ENCODE results near the gene LGR4.

Gene LGR4

GRCh38 chr11:27423125-27423524 is 49.5 kb downstream of the LGR4 start:
- Histone ChIP-seq H3K4me3 (ENCODE audit: low read depth, low read length) (no peak overlapping the region), H3K36me3 (ENCODE audit: control insufficient read depth in 2 of 2, insufficient read depth in 1 of 2, low read length in 2 of 2) (no peaks in the 10 kb centered on the region), H3K27ac (ENCODE audit: extremely low read depth, low read depth, low read length) (no peak overlapping the region), H3K9me3 (ENCODE audit: control insufficient read depth, insufficient read depth, low read depth, low read length) (no peaks in the 10 kb centered on the region), H3K4me1 (ENCODE audit: control insufficient read depth, insufficient read depth, low read length) (peaks cover 14% of the 10 kb centered on the region)
- CTCF ChIA-PET, result interaction anchor here (0.6 kb wide), 1 partner anchor 210 kb away, joined by 3 read pairs; no protein-coding TSS in a partner anchor
- POLR2A ChIA-PET, result interaction anchor here (1.1 kb wide), 1 partner anchor 50 kb away, joined by 4 read pairs; the partner anchor contains the start of gene LGR4
- TF ChIP-seq KLF8 (tag by site-specific recombination; IDR thresholded peaks at IDR 0.05) (peak; percentile 42), ZNF692 (tag by site-specific recombination; IDR thresholded peaks at IDR 0.05) (0 out of 2 replicates have a peak, but pooled peaks have one; percentile 39), FEZF1 (tag by site-specific recombination; IDR thresholded peaks at IDR 0.05) (peak; percentile 60), ZNF610 (tag by site-specific recombination; IDR thresholded peaks at IDR 0.05; ENCODE audit: borderline replicate concordance) (no peak), ZNF394 (tag by site-specific recombination; IDR thresholded peaks at IDR 0.05; ENCODE audit: borderline replicate concordance) (no peak), ZNF518A (tag by site-specific recombination; conservative IDR thresholded peaks at IDR 0.05; ENCODE audit: low read depth) (0 out of 2 replicates have a peak, but pooled peaks have one; percentile 24), IKZF3 (tag by site-specific recombination; IDR thresholded peaks at IDR 0.05) (peak; percentile 56; the same call in 1 of the 2 replicates), ZNF354C (tag by site-specific recombination; IDR thresholded peaks at IDR 0.05; ENCODE audit: borderline replicate concordance, low read depth) (no peak), SP7 (tag by site-specific recombination; IDR thresholded peaks at IDR 0.05) (peak; percentile 40; the same call in 1 of the 2 replicates), ZNF629 (tag by site-specific recombination; IDR thresholded peaks at IDR 0.05) (peak; percentile 93), HIC1 (tag by site-specific recombination; IDR thresholded peaks at IDR 0.05) (0 out of 2 replicates have a peak, but pooled peaks have one; percentile 32), ZNF350 (tag by site-specific recombination; IDR thresholded peaks at IDR 0.05) (no peak), ATF2 (tag by site-specific recombination; IDR thresholded peaks at IDR 0.05; ENCODE audit: low read depth) (peak; percentile 95), ZNF639 (tag by site-specific recombination; IDR thresholded peaks at IDR 0.05) (peak; percentile 48; the same call in 1 of the 2 replicates), ZNF138 (tag by site-specific recombination; IDR thresholded peaks at IDR 0.05; ENCODE audit: borderline replicate concordance) (no peak), PRDM1 (tag by site-specific recombination; IDR thresholded peaks at IDR 0.05) (no peak), KLF16 (tag by site-specific recombination; IDR thresholded peaks at IDR 0.05) (0 out of 2 replicates have a peak, but pooled peaks have one; percentile 24), ZBTB48 (tag by site-specific recombination; IDR thresholded peaks at IDR 0.05) (0 out of 2 replicates have a peak, but pooled peaks have one; percentile 21), ZEB2 (tag by site-specific recombination; IDR thresholded peaks at IDR 0.05) (peak; percentile 89), ZNF561 (tag by site-specific recombination; IDR thresholded peaks at IDR 0.05; ENCODE audit: borderline replicate concordance) (0 out of 2 replicates have a peak, but pooled peaks have one; percentile 21), HOXD13 (CRISPR knock-in tag; IDR thresholded peaks at IDR 0.05; ENCODE audit: borderline replicate concordance) (no peak), ZNF157 (tag by site-specific recombination; IDR thresholded peaks at IDR 0.05) (no peak), ZFP69B (tag by site-specific recombination; IDR thresholded peaks at IDR 0.05) (0 out of 2 replicates have a peak, but pooled peaks have one; percentile 14), ZNF624 (tag by site-specific recombination; IDR thresholded peaks at IDR 0.05) (no peak)
- TF ChIP-seq, protein P1, sequence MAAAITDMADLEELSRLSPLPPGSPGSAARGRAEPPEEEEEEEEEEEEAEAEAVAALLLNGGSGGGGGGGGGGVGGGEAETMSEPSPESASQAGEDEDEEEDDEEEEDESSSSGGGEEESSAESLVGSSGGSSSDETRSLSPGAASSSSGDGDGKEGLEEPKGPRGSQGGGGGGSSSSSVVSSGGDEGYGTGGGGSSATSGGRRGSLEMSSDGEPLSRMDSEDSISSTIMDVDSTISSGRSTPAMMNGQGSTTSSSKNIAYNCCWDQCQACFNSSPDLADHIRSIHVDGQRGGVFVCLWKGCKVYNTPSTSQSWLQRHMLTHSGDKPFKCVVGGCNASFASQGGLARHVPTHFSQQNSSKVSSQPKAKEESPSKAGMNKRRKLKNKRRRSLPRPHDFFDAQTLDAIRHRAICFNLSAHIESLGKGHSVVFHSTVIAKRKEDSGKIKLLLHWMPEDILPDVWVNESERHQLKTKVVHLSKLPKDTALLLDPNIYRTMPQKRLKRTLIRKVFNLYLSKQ (tag by site-specific recombination; IDR thresholded peaks at IDR 0.05; ENCODE audit: borderline replicate concordance), result no peak
